ENCODE data around the gene ARHGEF4. TPM values are rescaled to one million over a fixed set of nuclear protein-coding genes. Genes with fewer than 3 reads are reported as not detected.

Gene ARHGEF4
- total and polyA plus RNA-seq, 2 donors from 2014 or later, result 0.90 to 0.94 TPM

DNA sequence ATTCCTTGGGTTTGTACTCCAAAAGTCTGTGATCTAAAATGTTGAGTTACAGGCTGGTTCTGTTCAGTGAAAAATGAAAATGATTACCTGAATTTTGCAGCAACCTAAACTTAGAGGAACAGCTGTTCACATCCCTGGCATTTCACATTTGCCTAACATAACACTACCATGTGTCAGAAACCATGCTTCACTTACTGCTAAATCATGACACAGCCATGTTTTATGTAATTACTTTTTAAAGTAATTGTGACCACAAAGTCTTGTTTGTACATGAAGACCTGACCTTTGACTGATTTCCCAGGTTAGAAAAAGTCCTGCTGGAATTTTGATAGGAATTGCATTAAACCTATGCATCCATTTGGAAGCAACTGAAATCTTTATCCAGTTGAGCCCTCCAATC, 177.4 kb downstream of the ARHGEF4 start:
- H3K4me1 ChIP-seq (ENCODE audit: control insufficient read depth in 2 of 3, insufficient read depth in 2 of 3, low read depth in 1 of 3, low read length in 3 of 3), result no peaks in the 10 kb centered on the region
- no peak for FAIRE-seq
- H3K27ac ChIP-seq (ENCODE audit: low read depth in 2 of 2, low read length in 2 of 2), result no peak overlapping the region
- intact Hi-C loops (cut with DNase I), result no loop called here
- no peaks in the 10 kb centered on the region for H3K36me3 ChIP-seq (ENCODE audit: control insufficient read depth in 2 of 3, insufficient read depth in 3 of 3, low read length in 3 of 3)
- H3K9ac ChIP-seq (ENCODE audit: low read length in 3 of 3), result no peak overlapping the region
- H3K4me3 ChIP-seq (ENCODE audit: low read length in 3 of 3), result no peak overlapping the region
- H3K27me3 ChIP-seq (ENCODE audit: control insufficient read depth, insufficient read depth, low read length), result no peaks in the 10 kb centered on the region
- no peaks in the 10 kb centered on the region for H3K9me3 ChIP-seq (ENCODE audit: control insufficient read depth in 2 of 3, insufficient read depth in 1 of 3, low read length in 3 of 3)
- DNase-seq, result no peak
- TF ChIP-seq, protein P1, sequence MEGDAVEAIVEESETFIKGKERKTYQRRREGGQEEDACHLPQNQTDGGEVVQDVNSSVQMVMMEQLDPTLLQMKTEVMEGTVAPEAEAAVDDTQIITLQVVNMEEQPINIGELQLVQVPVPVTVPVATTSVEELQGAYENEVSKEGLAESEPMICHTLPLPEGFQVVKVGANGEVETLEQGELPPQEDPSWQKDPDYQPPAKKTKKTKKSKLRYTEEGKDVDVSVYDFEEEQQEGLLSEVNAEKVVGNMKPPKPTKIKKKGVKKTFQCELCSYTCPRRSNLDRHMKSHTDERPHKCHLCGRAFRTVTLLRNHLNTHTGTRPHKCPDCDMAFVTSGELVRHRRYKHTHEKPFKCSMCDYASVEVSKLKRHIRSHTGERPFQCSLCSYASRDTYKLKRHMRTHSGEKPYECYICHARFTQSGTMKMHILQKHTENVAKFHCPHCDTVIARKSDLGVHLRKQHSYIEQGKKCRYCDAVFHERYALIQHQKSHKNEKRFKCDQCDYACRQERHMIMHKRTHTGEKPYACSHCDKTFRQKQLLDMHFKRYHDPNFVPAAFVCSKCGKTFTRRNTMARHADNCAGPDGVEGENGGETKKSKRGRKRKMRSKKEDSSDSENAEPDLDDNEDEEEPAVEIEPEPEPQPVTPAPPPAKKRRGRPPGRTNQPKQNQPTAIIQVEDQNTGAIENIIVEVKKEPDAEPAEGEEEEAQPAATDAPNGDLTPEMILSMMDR (IDR thresholded peaks at IDR 0.05; ENCODE audit: borderline replicate concordance, extremely low read depth, insufficient read depth), result no peak

- Histone ChIP-seq H3K4me1 (ENCODE audit: control insufficient read depth in 2 of 3, insufficient read depth in 2 of 3, low read depth in 1 of 3, low read length in 3 of 3) (no peaks in the 10 kb centered on the region), H3K4me3 (ENCODE audit: low read length in 3 of 3) (no peak overlapping the region), H3K27me3 (ENCODE audit: control insufficient read depth, insufficient read depth, low read length) (no peaks in the 10 kb centered on the region), H3K9ac (ENCODE audit: low read length in 3 of 3) (no peak overlapping the region), H3K27ac (ENCODE audit: low read depth in 2 of 2, low read length in 2 of 2) (no peak overlapping the region), H3K9me3 (ENCODE audit: control insufficient read depth in 2 of 3, insufficient read depth in 1 of 3, low read length in 3 of 3) (no peaks in the 10 kb centered on the region), H3K36me3 (ENCODE audit: control insufficient read depth in 2 of 3, insufficient read depth in 3 of 3, low read length in 3 of 3) (no peaks in the 10 kb centered on the region)
- no peak for FAIRE-seq
- TF ChIP-seq, protein P1 (IDR thresholded peaks at IDR 0.05; ENCODE audit: borderline replicate concordance, extremely low read depth, insufficient read depth), result no peak
- intact Hi-C loops (cut with DNase I), result no loop called here
- DNase-seq, result no peak
Measured at GRCh38 chr2:131015764-131016163, 179.1 kb downstream of the ARHGEF4 start.

DNA sequence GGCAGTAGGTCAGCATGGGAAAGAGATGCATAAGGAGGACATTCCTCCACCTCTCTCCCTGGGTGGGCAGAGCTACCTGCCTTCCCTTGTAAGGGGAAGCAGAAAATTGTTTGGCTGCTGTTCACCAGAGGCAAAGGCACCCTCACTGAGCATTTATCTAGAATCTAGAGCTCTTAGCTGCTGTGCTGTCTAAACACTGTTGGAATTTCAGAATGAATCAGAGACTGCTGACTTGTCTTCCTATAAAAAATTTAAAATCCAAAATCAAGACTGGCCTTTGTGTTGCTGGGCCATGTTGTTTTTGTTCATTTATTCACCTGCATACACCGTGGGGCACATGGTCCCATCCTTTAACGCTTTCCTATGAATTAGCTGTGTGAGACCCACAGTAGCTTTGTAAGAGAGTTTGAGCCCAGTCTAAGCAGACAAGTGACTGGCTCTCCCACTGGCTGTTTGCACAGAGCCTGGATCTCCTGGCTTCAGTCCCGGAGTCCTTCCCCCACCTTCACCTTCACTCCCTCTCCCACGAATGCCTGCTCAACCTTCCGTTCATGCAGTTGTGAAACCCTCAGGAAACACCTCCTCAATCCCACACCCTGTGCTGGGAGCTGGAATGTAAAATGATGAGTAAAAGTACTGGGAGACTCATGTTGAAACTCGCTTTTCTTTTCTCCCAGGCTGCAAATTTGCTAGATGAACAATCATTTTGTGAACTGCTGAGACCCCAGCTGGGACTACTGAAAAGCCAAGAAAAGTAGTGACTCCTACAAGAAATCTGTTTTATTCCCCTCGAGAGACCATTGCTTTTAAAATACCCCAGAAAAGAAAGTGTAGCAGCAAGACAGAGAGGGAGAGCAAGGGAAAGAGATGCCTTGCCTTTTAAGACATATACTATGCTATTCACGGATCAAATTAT, 180.4 kb downstream of the ARHGEF4 start:
- H3K9ac ChIP-seq (ENCODE audit: low read length in 3 of 3), result no peak overlapping the region
- H3K27me3 ChIP-seq (ENCODE audit: control insufficient read depth, insufficient read depth, low read length), result no peaks in the 10 kb centered on the region
- no peaks in the 10 kb centered on the region for H3K36me3 ChIP-seq (ENCODE audit: control insufficient read depth in 2 of 3, insufficient read depth in 3 of 3, low read length in 3 of 3)
- no peaks in the 10 kb centered on the region for H3K4me1 ChIP-seq (ENCODE audit: control insufficient read depth in 2 of 3, insufficient read depth in 2 of 3, low read depth in 1 of 3, low read length in 3 of 3)
- DNase-seq (peak in 1 of 5 donors; percentile 24), FAIRE-seq (no peak)
- intact Hi-C loops (cut with DNase I), result no loop called here
- H3K9me3 ChIP-seq (ENCODE audit: control insufficient read depth in 2 of 3, insufficient read depth in 1 of 3, low read length in 3 of 3), result no peaks in the 10 kb centered on the region
- H3K4me3 ChIP-seq (ENCODE audit: low read length in 3 of 3), result no peak overlapping the region
- TF ChIP-seq, protein P1 (IDR thresholded peaks at IDR 0.05; ENCODE audit: borderline replicate concordance, extremely low read depth, insufficient read depth), result no peak
- no peak overlapping the region for H3K27ac ChIP-seq (ENCODE audit: low read depth in 2 of 2, low read length in 2 of 2)

Data from kidney (tissue), 14 donors.